Aorta (tissue), 5 donors: ENCODE results near the gene NXPH2. TPM values are rescaled to one million over a fixed set of nuclear protein-coding genes. Genes with fewer than 3 reads are reported as not detected.

Experiments
- ATAC-seq: fragments of 200-7000 bp; cut with Tn5 transposase; one replicate; pipeline ENCODE4 v1.9.1; 2022; ENCODE audit warnings: moderate library complexity; ENCODE audit not compliant: low FRiP score
- DNase-seq, 2 donors: peaks; one replicate each; pipeline ENCODE4 v3.0.0-alpha.2; 2020
- H3K27ac ChIP-seq, 2 donors: one replicate each; pipeline ENCODE4 v1.5.1; 2013; ENCODE audit warnings: low read length in 2 of 2, mild to moderate bottlenecking in 2 of 2, moderate library complexity in 2 of 2, control low read depth in 1 of 2, inconsistent platforms in 1 of 2, low read depth in 1 of 2
- H3K27me3 ChIP-seq, 2 donors: one replicate each; pipeline ENCODE4 v1.6.1; 2013; ENCODE audit warnings: control low read depth in 1 of 2, low read length in 1 of 2, mild to moderate bottlenecking in 1 of 2, moderate library complexity in 1 of 2; ENCODE audit not compliant: insufficient read depth in 2 of 2, control insufficient read depth in 1 of 2
- H3K36me3 ChIP-seq, 2 donors: one replicate each; pipeline ENCODE4 v1.6.1; 2013; ENCODE audit warnings: control low read depth in 1 of 2, low read length in 1 of 2, mild to moderate bottlenecking in 1 of 2; ENCODE audit not compliant: insufficient read depth in 2 of 2, control insufficient read depth in 1 of 2
- H3K4me1 ChIP-seq, 2 donors: one replicate each; pipeline ENCODE4 v1.6.1; 2013; ENCODE audit warnings: low read length in 2 of 2, control low read depth in 1 of 2, mild to moderate bottlenecking in 1 of 2, moderate library complexity in 1 of 2; ENCODE audit not compliant: insufficient read depth in 2 of 2, control insufficient read depth in 1 of 2
- H3K4me3 ChIP-seq, 2 donors: one replicate each; pipeline ENCODE4 v1.5.1; 2013; ENCODE audit warnings: low read length in 2 of 2, control low read depth in 1 of 2, mild to moderate bottlenecking in 1 of 2
- H3K9me3 ChIP-seq: one replicate; pipeline ENCODE4 v1.6.1; 2013; ENCODE audit warnings: mild to moderate bottlenecking, low read length; ENCODE audit not compliant: control insufficient read depth
- WGBS, 2 donors: extraction: QIAGEN DNeasy Blood & Tissue Kit; methylation state at CpG; one replicate each; pipeline ENCODE4 v1.1.7; 2013; 5-methylcytosine and 5-hydroxymethylcytosine counted together
- intact Hi-C, 2 donors: fragments of 100-400 bp; cut with DNase I; formaldehyde crosslinking; loops; one replicate each; pipeline versions ENCODE4 v1.14.2 to v1.15.0; 2022
- polyA plus RNA-seq, 2 donors: library from polyadenylated mRNA; stranded (reverse); fragments of 200-250 nt; gene quantifications; one replicate each; pipeline ENCODE4 v1.2.3, GENCODE V29; 2013
- total RNA-seq, 2 donors: library from RNA; stranded (reverse); fragmentation: NEBNext Ultra II Directional; extraction: Animal tissue kit (Norgen Biotek cat#: 25700); gene quantifications; one replicate each; pipeline ENCODE4 v1.2.1, GENCODE V29; 2021
- donor health status: healthy with polysubstance abuse.
- donor health status: Bipolar disorder and iron deficiency.
- donor health status: DM: no; HTN: no; CAD: no.
- donor health status: DM: no; HTN: no; CAD: no.
- donor health status: DM: yes; HTN: yes; CAD: no.

The NXPH2 gene
- total and polyA plus RNA-seq, 4 donors = not detected

GRCh38 chr2:138723196-138723987 is 56.8 kb downstream of the NXPH2 start:
- WGBS, 2 donors = 90 to 93% methylated on average over 7 of the region's 7 CpGs
- ATAC-seq = no peak

DNA sequence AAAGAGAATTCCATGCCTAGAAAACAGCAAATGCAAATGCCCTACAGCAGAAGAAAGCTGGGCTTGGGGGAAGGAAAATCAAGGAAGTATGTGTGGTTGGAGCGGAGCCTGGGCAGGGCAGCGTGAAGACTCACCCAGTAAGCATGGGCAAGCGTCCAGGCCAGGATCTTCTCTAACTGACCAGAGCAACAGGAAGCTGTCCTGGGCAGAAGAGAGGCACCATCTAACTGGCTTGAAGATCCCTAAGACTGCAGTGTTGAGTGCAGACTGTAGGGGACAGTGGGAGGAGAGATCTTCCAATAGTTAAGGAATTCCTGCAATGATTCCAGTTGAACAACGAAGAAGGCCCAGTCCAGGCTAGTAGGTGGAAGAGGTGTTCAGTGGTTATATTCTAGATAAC is 57.9 kb downstream of the NXPH2 start:
- Histone ChIP-seq H3K27me3 (no peaks in the 10 kb centered on the region), H3K27ac (no peak overlapping the region), H3K9me3 (no peaks in the 10 kb centered on the region), H3K4me1 (no peaks in the 10 kb centered on the region), H3K4me3 (no peak overlapping the region), H3K36me3 (no peaks in the 10 kb centered on the region)
- intact Hi-C loops = no loop called here
- ATAC-seq = no peak
- WGBS, 2 donors = 90 to 96% methylated on average over 4 of the region's 4 CpGs
- peak in 1 of 2 donors; percentile 64 for DNase-seq

More at GRCh38 chr2:138723196-138723987, 56.8 kb downstream of the NXPH2 start:
- DNase-seq = no peak
- H3K4me1 ChIP-seq = no peaks in the 10 kb centered on the region
- no peaks in the 10 kb centered on the region for H3K27me3 ChIP-seq
- intact Hi-C loops = no loop called here
- no peaks in the 10 kb centered on the region for H3K36me3 ChIP-seq
- no peak overlapping the region for H3K27ac ChIP-seq
- H3K4me3 ChIP-seq = no peak overlapping the region
- no peaks in the 10 kb centered on the region for H3K9me3 ChIP-seq

- intact Hi-C loops = no loop called here
- WGBS, 2 donors = 90 to 92% methylated on average over 11 of the region's 11 CpGs
- H3K27ac ChIP-seq = no peak overlapping the region
- H3K9me3 ChIP-seq = peaks cover 2% of the 10 kb centered on the region
- no peak for ATAC-seq
- no peak for DNase-seq
- no peaks in the 10 kb centered on the region for H3K4me1 ChIP-seq
- H3K27me3 ChIP-seq = no peaks in the 10 kb centered on the region
- H3K36me3 ChIP-seq = no peaks in the 10 kb centered on the region
- no peak overlapping the region for H3K4me3 ChIP-seq
Observed at GRCh38 chr2:138720035-138720838, 60.0 kb downstream of the NXPH2 start.

- intact Hi-C loops = no loop called here
- no peak overlapping the region for H3K4me3 ChIP-seq
- no peaks in the 10 kb centered on the region for H3K27me3 ChIP-seq
- peaks cover 2% of the 10 kb centered on the region for H3K9me3 ChIP-seq
- no peak for ATAC-seq
- no peak overlapping the region for H3K27ac ChIP-seq
- no peak for DNase-seq
- no peaks in the 10 kb centered on the region for H3K36me3 ChIP-seq
- no peaks in the 10 kb centered on the region for H3K4me1 ChIP-seq
Observed at GRCh38 chr2:138718405-138718804, 61.8 kb downstream of the NXPH2 start.

- Histone ChIP-seq H3K9me3 (peaks cover 2% of the 10 kb centered on the region), H3K4me3 (no peak overlapping the region), H3K4me1 (no peaks in the 10 kb centered on the region), H3K36me3 (no peaks in the 10 kb centered on the region), H3K27me3 (no peaks in the 10 kb centered on the region), H3K27ac (no peak overlapping the region)
- 89 to 90% methylated on average over 5 of the region's 5 CpGs for WGBS, 2 donors
- ATAC-seq (no peak), DNase-seq (no peak)
- intact Hi-C loops = no loop called here
Observed at GRCh38 chr2:138716183-138716582, 64.0 kb downstream of the NXPH2 start.

GRCh38 chr2:138713504-138713903 is 66.7 kb downstream of the NXPH2 start:
- DNase-seq (no peak), ATAC-seq (no peak)
- H3K4me1 ChIP-seq = peaks cover 0 to 2% of the 10 kb centered on the region in 2 donors
- H3K27me3 ChIP-seq = no peaks in the 10 kb centered on the region
- H3K27ac ChIP-seq = no peak overlapping the region
- 61 to 62% methylated on average over 5 of the region's 5 CpGs for WGBS, 2 donors
- peaks cover 2% of the 10 kb centered on the region for H3K9me3 ChIP-seq
- H3K4me3 ChIP-seq = no peak overlapping the region
- no peaks in the 10 kb centered on the region for H3K36me3 ChIP-seq
- intact Hi-C loops = no loop called here

GRCh38 chr2:138713069-138713496 is 67.1 kb downstream of the NXPH2 start:
- H3K4me1 ChIP-seq = peaks cover under 1 to 2% of the 10 kb centered on the region in 2 donors
- DNase-seq (no peak), ATAC-seq (no peak)
- H3K9me3 ChIP-seq = peaks cover 2% of the 10 kb centered on the region
- H3K36me3 ChIP-seq = no peaks in the 10 kb centered on the region
- no peaks in the 10 kb centered on the region for H3K27me3 ChIP-seq
- no peak overlapping the region for H3K4me3 ChIP-seq
- intact Hi-C loops = no loop called here
- no peak overlapping the region for H3K27ac ChIP-seq
- 82 to 86% methylated on average over 5 of the region's 5 CpGs for WGBS, 2 donors

DNA sequence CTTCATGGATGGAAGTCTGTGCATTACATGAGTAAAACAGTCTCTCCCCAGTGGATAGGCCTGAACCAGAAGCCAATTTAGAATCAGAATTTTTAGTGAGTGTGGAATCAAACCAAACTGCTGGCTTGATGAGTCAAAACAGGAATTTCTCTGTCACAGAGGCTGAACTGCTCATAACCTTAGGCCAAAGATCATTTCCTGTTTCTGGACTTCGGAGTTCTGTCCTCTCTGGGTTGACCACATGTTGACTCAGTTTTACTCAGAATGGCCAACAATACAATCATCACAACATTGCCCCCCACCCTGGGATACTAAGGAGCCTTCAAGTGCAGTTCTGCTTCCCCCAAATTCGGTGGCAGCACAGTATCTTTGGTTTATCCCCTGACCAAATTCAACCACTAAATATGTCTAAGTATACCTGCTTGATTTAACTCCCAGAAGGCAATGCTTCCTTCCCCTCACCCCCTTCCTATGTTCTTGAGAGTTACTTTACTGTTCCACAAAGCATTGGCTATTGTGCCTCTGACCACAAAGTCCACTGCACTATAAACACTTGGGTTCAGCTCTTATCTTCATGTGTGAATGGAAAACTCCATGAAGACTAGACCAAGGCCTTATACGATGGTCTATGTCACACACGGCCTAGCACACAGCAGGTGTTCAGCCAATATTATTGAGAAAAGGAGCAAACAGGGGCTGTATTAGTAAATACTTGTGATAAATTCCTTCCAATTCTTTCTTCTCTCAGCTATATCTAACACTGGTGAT is 67.8 kb downstream of the NXPH2 start:
- DNase-seq (no peak), ATAC-seq (no peak)
- WGBS, 2 donors = 88 to 91% methylated on average over 4 of the region's 4 CpGs
- Histone ChIP-seq H3K9me3 (peaks cover 2% of the 10 kb centered on the region), H3K4me1 (peaks cover 2 to 5% of the 10 kb centered on the region in 2 donors), H3K36me3 (no peaks in the 10 kb centered on the region), H3K4me3 (no peak overlapping the region), H3K27ac (no peak overlapping the region), H3K27me3 (no peaks in the 10 kb centered on the region)
- intact Hi-C loops = no loop called here
